Brain microvascular endothelial cell (primary cell): Measurements from ENCODE around the gene ATP5PO.
"Not testable (repeated sequence)": the region's sequence is repeated elsewhere in the genome, so short reads cannot be mapped to it uniquely, and the experiment has no call there.

Experiments used
- DNase-seq: peaks from one replicate; pipeline ENCODE4 v3.0.0-alpha.2; 2020
- H3K27ac ChIP-seq: fragments of 250-450 bp; sonication (Bioruptor Pico); 2 replicates; pipeline ENCODE4 v1.5.1; 2020; ENCODE audit warnings: mild to moderate bottlenecking, moderate library complexity
- H3K27me3 ChIP-seq: fragments of 250-450 bp; sonication (Bioruptor Pico); replicated peaks from 2 replicates; pipeline ENCODE4 v1.5.1; 2020; ENCODE audit warnings: mild to moderate bottlenecking
- H3K36me3 ChIP-seq: fragments of 250-450 bp; sonication (Bioruptor Pico); replicated peaks from 2 replicates; pipeline ENCODE4 v1.5.1; 2020; ENCODE audit warnings: mild to moderate bottlenecking
- H3K4me3 ChIP-seq: 2 replicates; pipeline ENCODE4 v1.5.1; 2011; ENCODE audit warnings: low read depth, mild to moderate bottlenecking, control low read depth, low read length, moderate library complexity
- in situ Hi-C: cut with HindIII; loops from 2 replicates; pipeline ENCODE4 v1.10.0; 2017; ENCODE audit warnings: low sequenced_read_pairs, low pct_ligation_motif_present
- TF ChIP-seq, protein P1 (sequence below): IDR thresholded peaks from 2 replicates; pipeline ENCODE4 v1.5.1; 2011; ENCODE audit warnings: low read depth, mild to moderate bottlenecking, moderate library complexity, low read length, control low read depth, inconsistent platforms; ENCODE audit errors: missing control alignments

The ATP5PO gene

DNA sequence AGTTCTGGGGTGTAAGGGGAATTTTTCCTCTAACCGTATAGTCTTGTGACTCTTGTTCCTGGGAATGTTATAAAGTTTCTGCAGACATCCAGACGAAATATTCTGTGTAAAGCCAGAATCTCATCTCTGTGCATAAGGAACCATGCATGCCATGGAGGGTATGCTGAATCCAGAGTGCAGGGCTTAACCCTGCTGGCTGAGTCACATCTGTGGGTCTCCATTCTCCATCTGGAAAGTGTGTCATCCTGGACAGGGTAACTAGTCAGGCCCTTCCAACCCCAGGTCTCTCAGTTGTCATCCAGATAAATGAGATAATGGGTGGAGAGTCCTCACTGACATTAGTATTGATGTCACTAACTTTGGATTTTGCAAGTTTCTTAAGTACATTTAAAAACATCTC is 48.8 kb downstream of the ATP5PO start:
- Histone ChIP-seq H3K27ac (no peak overlapping the region), H3K27me3 (no peaks in the 10 kb centered on the region), H3K36me3 (no peaks in the 10 kb centered on the region), H3K4me3 (no peak overlapping the region)
- peak; percentile 12 for DNase-seq
- in situ Hi-C loops, result no loop called here
- TF ChIP-seq, protein P1, sequence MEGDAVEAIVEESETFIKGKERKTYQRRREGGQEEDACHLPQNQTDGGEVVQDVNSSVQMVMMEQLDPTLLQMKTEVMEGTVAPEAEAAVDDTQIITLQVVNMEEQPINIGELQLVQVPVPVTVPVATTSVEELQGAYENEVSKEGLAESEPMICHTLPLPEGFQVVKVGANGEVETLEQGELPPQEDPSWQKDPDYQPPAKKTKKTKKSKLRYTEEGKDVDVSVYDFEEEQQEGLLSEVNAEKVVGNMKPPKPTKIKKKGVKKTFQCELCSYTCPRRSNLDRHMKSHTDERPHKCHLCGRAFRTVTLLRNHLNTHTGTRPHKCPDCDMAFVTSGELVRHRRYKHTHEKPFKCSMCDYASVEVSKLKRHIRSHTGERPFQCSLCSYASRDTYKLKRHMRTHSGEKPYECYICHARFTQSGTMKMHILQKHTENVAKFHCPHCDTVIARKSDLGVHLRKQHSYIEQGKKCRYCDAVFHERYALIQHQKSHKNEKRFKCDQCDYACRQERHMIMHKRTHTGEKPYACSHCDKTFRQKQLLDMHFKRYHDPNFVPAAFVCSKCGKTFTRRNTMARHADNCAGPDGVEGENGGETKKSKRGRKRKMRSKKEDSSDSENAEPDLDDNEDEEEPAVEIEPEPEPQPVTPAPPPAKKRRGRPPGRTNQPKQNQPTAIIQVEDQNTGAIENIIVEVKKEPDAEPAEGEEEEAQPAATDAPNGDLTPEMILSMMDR, result no peak

DNA sequence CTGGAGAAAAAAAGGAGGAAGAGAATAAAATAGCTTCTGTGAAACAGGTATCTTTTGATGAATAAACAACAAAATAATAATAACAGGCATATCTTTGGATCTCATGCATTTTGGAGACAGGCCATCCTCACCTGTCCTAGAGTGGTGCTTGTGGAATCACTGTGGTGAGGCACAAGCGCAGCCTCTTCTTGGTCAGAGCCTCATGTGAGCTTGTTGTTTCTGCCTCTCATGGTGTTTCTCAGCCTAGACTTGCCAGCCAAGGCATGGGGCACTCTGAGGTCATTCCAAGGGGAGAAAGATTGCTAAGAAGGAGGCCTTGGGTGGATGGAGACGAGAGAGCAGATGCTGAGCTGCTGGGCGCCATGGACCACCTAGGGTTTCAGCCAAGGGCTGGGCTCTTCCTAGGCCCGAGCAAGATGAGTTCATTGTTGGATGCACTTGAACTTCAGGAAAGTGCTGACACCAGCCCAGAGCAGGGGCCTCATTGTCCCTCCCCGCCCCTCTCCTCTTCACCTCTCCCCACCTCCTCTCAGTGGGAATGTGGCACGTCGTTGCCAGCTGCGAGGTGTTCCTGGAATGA is 49.5 kb downstream of the ATP5PO start:
- no peak for DNase-seq
- H3K36me3 ChIP-seq, result no peaks in the 10 kb centered on the region
- in situ Hi-C loops, result no loop called here
- H3K4me3 ChIP-seq, result no peak overlapping the region
- TF ChIP-seq, protein P1, result no peak
- H3K27ac ChIP-seq, result no peak overlapping the region
- H3K27me3 ChIP-seq, result no peaks in the 10 kb centered on the region

DNA sequence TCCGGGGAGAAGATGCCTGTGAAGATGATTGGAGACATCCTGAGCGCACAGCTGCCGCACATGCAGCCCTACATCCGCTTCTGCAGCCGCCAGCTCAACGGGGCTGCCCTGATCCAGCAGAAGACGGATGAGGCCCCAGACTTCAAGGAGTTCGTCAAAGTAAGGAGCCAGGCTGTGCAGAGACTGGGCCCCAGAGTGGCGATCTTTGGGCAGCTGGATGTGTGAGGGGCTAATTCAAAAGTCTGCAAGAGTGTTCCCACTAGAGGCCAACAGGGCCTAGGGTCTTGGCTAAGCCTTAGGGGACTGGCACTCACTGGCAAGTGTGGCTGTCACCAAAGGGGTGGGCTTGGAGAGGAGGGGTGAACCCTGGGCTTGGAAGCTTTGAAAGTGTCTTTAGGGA is 50.4 kb downstream of the ATP5PO start:
- in situ Hi-C loops, result no loop called here
- Histone ChIP-seq H3K36me3 (no peaks in the 10 kb centered on the region), H3K27ac (no peak overlapping the region), H3K4me3 (no peak overlapping the region), H3K27me3 (no peaks in the 10 kb centered on the region)
- TF ChIP-seq, protein P1, result no peak
- no peak for DNase-seq

DNA sequence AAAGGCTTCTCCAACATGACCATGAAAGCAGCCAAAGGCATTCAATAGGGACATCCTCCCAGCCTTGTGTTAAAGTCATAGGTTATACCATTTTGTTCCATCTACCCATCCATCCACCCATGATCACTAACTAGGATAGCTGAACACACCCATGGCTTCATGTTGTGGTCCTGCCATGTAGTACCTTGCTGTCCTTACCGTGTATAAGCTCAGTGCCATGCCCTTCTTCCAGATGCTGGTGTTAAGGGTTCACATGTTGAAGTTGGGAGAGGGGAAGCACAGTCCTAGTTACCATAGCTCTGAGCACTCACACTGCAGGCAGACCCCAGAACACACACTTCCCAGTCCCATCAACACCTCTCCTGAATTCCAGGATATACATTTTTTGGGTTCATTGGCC is 51.5 kb downstream of the ATP5PO start:
- in situ Hi-C loops, result no loop called here
- H3K36me3 ChIP-seq, result no peaks in the 10 kb centered on the region
- TF ChIP-seq, protein P1, result no peak
- H3K4me3 ChIP-seq, result no peak overlapping the region
- no peaks in the 10 kb centered on the region for H3K27me3 ChIP-seq
- no peak overlapping the region for H3K27ac ChIP-seq
- DNase-seq, result no peak

DNA sequence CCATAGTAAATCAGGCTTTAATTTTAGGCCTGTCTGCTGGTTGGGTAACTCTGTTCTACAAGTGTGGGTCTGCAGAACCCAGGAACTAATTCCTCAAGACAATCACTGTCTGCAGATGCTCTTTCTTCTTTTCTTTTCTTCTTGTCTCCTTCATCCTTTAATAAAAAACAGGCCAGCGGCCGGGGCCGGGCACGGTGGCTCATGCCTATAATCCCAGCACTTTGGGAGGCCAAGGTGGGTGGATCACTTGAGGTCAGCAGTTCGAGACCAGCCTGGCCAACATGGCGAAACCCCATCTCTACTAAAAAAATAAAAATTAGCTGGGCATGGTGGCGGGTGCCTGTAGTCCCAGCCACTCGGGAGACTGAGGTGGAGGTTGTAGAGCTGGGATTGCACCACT is 52.4 kb downstream of the ATP5PO start:
- H3K4me3 ChIP-seq, in situ Hi-C loops, H3K36me3 ChIP-seq, H3K27ac ChIP-seq, DNase-seq, H3K27me3 ChIP-seq: not testable (repeated sequence)

DNA sequence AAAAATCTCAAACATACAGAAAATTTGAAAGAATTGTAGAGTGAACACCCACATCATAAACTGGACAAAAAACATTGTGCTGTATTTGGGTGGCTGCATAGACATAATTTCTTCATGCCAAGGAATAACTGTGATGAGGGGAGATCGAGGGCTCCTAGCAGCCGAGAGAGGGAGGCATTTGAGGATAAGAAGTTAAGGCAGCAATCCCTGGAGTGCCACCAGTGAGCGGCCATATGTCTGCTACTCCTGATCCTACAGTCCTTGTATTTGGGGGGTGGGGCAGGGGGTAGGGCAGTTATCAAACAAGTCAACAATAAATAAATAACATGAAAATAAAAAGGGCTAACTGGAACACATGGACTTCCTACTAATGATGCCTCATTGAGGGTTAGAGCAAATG is 54.5 kb downstream of the ATP5PO start:
- TF ChIP-seq, protein P1, result no peak
- DNase-seq, result no peak
- in situ Hi-C loops, result no loop called here

More for the DNA sequence above, 54.5 kb downstream of the ATP5PO start:
- H3K27me3 ChIP-seq, result no peaks in the 10 kb centered on the region
- H3K4me3 ChIP-seq, result no peak overlapping the region
- H3K36me3 ChIP-seq, result no peaks in the 10 kb centered on the region
- H3K27ac ChIP-seq, result no peak overlapping the region
